GM18520 (cell line): Measurements from ENCODE around the gene TMEM81.

ENCODE experiments used
- ATAC-seq: cut with Tn5 transposase; IDR thresholded peaks from one replicate; pipeline ENCODE4 v1.9.1; 2021; ENCODE audit not compliant: unreplicated experiment

TMEM81 gene

GRCh38 chr1:205061227-205061626, 23.0 kb downstream of the TMEM81 start:
- ATAC-seq: no peak

GRCh38 chr1:205060746-205061145, 23.5 kb downstream of the TMEM81 start:
- no peak for ATAC-seq

GRCh38 chr1:205059660-205060059, 24.6 kb downstream of the TMEM81 start:
- ATAC-seq: no peak

- ATAC-seq: no peak
These were observed 25.4 kb downstream of the TMEM81 start for GRCh38 chr1:205058853-205059252.

- no peak for ATAC-seq
These were observed 26.3 kb downstream of the TMEM81 start for GRCh38 chr1:205057808-205058575.

- no peak for ATAC-seq
These were observed 27.2 kb downstream of the TMEM81 start for GRCh38 chr1:205056956-205057568.

- ATAC-seq: no peak
These were observed 28.1 kb downstream of the TMEM81 start for GRCh38 chr1:205056188-205056611.

- ATAC-seq: no peak
These were observed 30.2 kb downstream of the TMEM81 start for GRCh38 chr1:205054013-205054412.

- ATAC-seq: no peak
These were observed 31.0 kb downstream of the TMEM81 start for GRCh38 chr1:205053296-205053695.

- no peak for ATAC-seq
These were observed 31.6 kb downstream of the TMEM81 start for GRCh38 chr1:205052690-205053089.

- no peak for ATAC-seq
These were observed 34.8 kb downstream of the TMEM81 start for GRCh38 chr1:205049479-205049878.

GRCh38 chr1:205048382-205048781, 35.9 kb downstream of the TMEM81 start:
- no peak for ATAC-seq

GRCh38 chr1:205047764-205048231, 36.5 kb downstream of the TMEM81 start:
- ATAC-seq: no peak

- ATAC-seq: no peak
These were observed 37.4 kb downstream of the TMEM81 start for GRCh38 chr1:205046870-205047269.

- ATAC-seq: no peak
These were observed 39.1 kb downstream of the TMEM81 start for GRCh38 chr1:205045146-205045545.

- no peak for ATAC-seq
These were observed 39.5 kb downstream of the TMEM81 start for GRCh38 chr1:205044741-205045140.

- no peak for ATAC-seq
These were observed 40.4 kb downstream of the TMEM81 start for GRCh38 chr1:205043866-205044265.

- ATAC-seq: no peak
These were observed 41.1 kb downstream of the TMEM81 start, which contains the start of gene CNTN2 for GRCh38 chr1:205042911-205043806. TSS of gene CNTN2 (plus strand) at chr1:205043212. CDS start at chr1:205053186, 9,974 bp downstream.

GRCh38 chr1:205041998-205042910, 42.0 kb downstream of the TMEM81 start:
- ATAC-seq: no peak

- ATAC-seq: no peak
These were observed 43.1 kb downstream of the TMEM81 start for GRCh38 chr1:205041001-205041715.
